HG02981 (cell line): ENCODE measurements around the gene ZFYVE28.
"Not testable (repeated sequence)": the region's sequence is repeated elsewhere in the genome, so short reads cannot be mapped to it uniquely, and the experiment has no call there.

Experiments
- ATAC-seq: cut with Tn5 transposase; IDR thresholded peaks from one replicate; pipeline ENCODE4 v1.9.1; 2021; ENCODE audit warnings: mild to moderate bottlenecking, moderate library complexity; ENCODE audit not compliant: unreplicated experiment

ZFYVE28 gene

GRCh38 chr4:2446656-2447564 is 28.5 kb upstream of the ZFYVE28 start:
- no peak for ATAC-seq

GRCh38 chr4:2445571-2445970 is 27.1 kb upstream of the ZFYVE28 start:
- no peak for ATAC-seq

- ATAC-seq: no peak
These were observed 26.7 kb upstream of the ZFYVE28 start for GRCh38 chr4:2445130-2445529.

GRCh38 chr4:2443956-2444740 is 25.7 kb upstream of the ZFYVE28 start:
- no peak for ATAC-seq

GRCh38 chr4:2443061-2443730 is 24.8 kb upstream of the ZFYVE28 start:
- no peak for ATAC-seq

GRCh38 chr4:2442175-2442993 is 23.9 kb upstream of the ZFYVE28 start:
- ATAC-seq: no peak

- peak; percentile 82 for ATAC-seq
These were observed 23.1 kb upstream of the ZFYVE28 start for GRCh38 chr4:2441393-2442174.

- no peak for ATAC-seq
These were observed 20.6 kb upstream of the ZFYVE28 start for GRCh38 chr4:2438822-2439718.

- ATAC-seq: no peak
These were observed 19.2 kb upstream of the ZFYVE28 start for GRCh38 chr4:2437475-2438215.

GRCh38 chr4:2436761-2437474 is 18.5 kb upstream of the ZFYVE28 start:
- ATAC-seq: no peak

- no peak for ATAC-seq
These were observed 17.9 kb upstream of the ZFYVE28 start for GRCh38 chr4:2436301-2436700.

- no peak for ATAC-seq
These were observed 16.0 kb upstream of the ZFYVE28 start for GRCh38 chr4:2434420-2434819.

GRCh38 chr4:2433609-2434350 is 15.3 kb upstream of the ZFYVE28 start:
- no peak for ATAC-seq

GRCh38 chr4:2432991-2433530 is 14.6 kb upstream of the ZFYVE28 start:
- no peak for ATAC-seq

GRCh38 chr4:2432004-2432403 is 13.6 kb upstream of the ZFYVE28 start:
- ATAC-seq: no peak

GRCh38 chr4:2429945-2430757 is 11.7 kb upstream of the ZFYVE28 start:
- ATAC-seq: not testable (repeated sequence)
